HG03139 (cell line): ENCODE results near the gene PPCDC.
A peak's percentile ranks its signal among the peaks of the same experiment; 100 is the strongest.

Source experiments
- ATAC-seq: cut with Tn5 transposase; IDR thresholded peaks from one replicate; pipeline ENCODE4 v1.9.1; 2021; ENCODE audit not compliant: unreplicated experiment

PPCDC gene

GRCh38 chr15:75023181-75023871 is at the start of gene PPCDC:
PPCDC (plus strand) TSS chr15:75023590; CDS start chr15:75028319, 4,729 bp downstream.
- ATAC-seq, result peak; percentile 88

GRCh38 chr15:74976159-74976558 is 47.2 kb upstream of the PPCDC start:
- no peak for ATAC-seq

- no peak for ATAC-seq
Observed at GRCh38 chr15:74977599-74977998, 45.8 kb upstream of the PPCDC start.

GRCh38 chr15:74978077-74978476 is 45.3 kb upstream of the PPCDC start:
- ATAC-seq, result no peak

GRCh38 chr15:74978503-74978902 is 44.9 kb upstream of the PPCDC start:
- no peak for ATAC-seq

GRCh38 chr15:74982183-74982582 is 41.2 kb upstream of the PPCDC start:
- ATAC-seq, result no peak

GRCh38 chr15:74983725-74984231 is 39.6 kb upstream of the PPCDC start:
- no peak for ATAC-seq

- ATAC-seq, result no peak
Observed at GRCh38 chr15:74988007-74988800, 35.2 kb upstream of the PPCDC start.

- ATAC-seq, result no peak
Observed at GRCh38 chr15:74989527-74989926, 33.9 kb upstream of the PPCDC start.

GRCh38 chr15:74992619-74993018 is 30.8 kb upstream of the PPCDC start:
- no peak for ATAC-seq

- no peak for ATAC-seq
Observed at GRCh38 chr15:74994236-74994635, 29.2 kb upstream of the PPCDC start.

- ATAC-seq, result no peak
Observed at GRCh38 chr15:74994685-74995084, 28.7 kb upstream of the PPCDC start.

- ATAC-seq, result no peak
Observed at GRCh38 chr15:74995182-74995778, 28.1 kb upstream of the PPCDC start, which contains the start of gene SCAMP5. SCAMP5 (plus strand) TSS chr15:74995563; CDS start chr15:75011840, 16,277 bp downstream.

- ATAC-seq, result no peak
Observed at GRCh38 chr15:74995779-74996765, 27.3 kb upstream of the PPCDC start.

- ATAC-seq, result no peak
Observed at GRCh38 chr15:74997141-74997540, 26.2 kb upstream of the PPCDC start.

GRCh38 chr15:74997543-74997942 is 25.8 kb upstream of the PPCDC start:
- no peak for ATAC-seq

GRCh38 chr15:75001310-75001709 is 22.1 kb upstream of the PPCDC start:
- no peak for ATAC-seq

- no peak for ATAC-seq
Observed at GRCh38 chr15:75002398-75002797, 21.0 kb upstream of the PPCDC start.

GRCh38 chr15:75007216-75007615 is 16.2 kb upstream of the PPCDC start:
- ATAC-seq, result no peak

GRCh38 chr15:75008221-75008625 is 15.2 kb upstream of the PPCDC start:
- ATAC-seq, result no peak
